Measurements from ENCODE around the gene PCED1B. TPM values are rescaled to one million over a fixed set of nuclear protein-coding genes. Genes with fewer than 3 reads are reported as not detected.

PCED1B gene
- total RNA-seq, 1 experiment from 2014 or later, result 3.3 TPM

DNA sequence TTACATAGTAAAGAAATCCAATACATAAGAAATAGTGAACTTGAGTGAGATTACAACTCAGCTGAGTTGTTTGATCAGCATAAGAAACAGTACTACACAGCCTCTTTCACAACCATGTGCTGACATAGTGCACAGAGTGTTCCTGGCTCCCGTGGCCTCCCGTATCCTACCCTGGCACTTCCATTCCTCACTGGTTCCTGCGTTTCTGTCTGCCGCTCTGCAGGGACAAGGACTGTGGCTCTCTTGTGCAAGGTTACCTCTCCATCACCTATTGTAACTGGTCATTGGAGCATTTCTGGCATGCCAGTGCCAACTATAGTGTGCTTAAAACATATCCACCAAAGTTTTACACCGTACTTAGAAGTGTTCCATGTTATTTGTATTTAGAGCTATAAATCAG is 46.3 kb upstream of the PCED1B start:
- H3K4me2 ChIP-seq (ENCODE audit: insufficient read depth, insufficient read length, low read length), result no peak overlapping the region
- no peak overlapping the region for H3K9ac ChIP-seq (ENCODE audit: extremely low read depth, insufficient read length, low read length)
- H3K9me3 ChIP-seq (ENCODE audit: control insufficient read depth, low read depth, low read length), result no peaks in the 10 kb centered on the region
- no peak overlapping the region for H2BK12ac ChIP-seq (ENCODE audit: insufficient read length, low read depth, low read length)
- no peak overlapping the region for H3K4ac ChIP-seq (ENCODE audit: low read depth, low read length)
- H3K27ac ChIP-seq (ENCODE audit: insufficient read length, low read depth, low read length), result no peak overlapping the region
- H2BK5ac ChIP-seq (ENCODE audit: insufficient read length, low read length), result no peak overlapping the region
- H3K27me3 Mint-ChIP-seq (ENCODE audit: low read depth), result no peaks in the 10 kb centered on the region
- H3T11ph ChIP-seq (ENCODE audit: low read length), result no peak overlapping the region
- H2BK120ac ChIP-seq (ENCODE audit: low read depth, low read length, poor library complexity, severe bottlenecking), result no peak overlapping the region
- no peak overlapping the region for H2BK15ac ChIP-seq (ENCODE audit: low read depth, low read length)
- H3K4me3 Mint-ChIP-seq, result no peak overlapping the region
- H2BK20ac ChIP-seq (ENCODE audit: low read depth, low read length, poor library complexity, severe bottlenecking), result no peak overlapping the region
- H3K36me3 Mint-ChIP-seq (ENCODE audit: insufficient read depth in 1 of 3, low read depth in 3 of 3), result no peaks in the 10 kb centered on the region
- no peaks in the 10 kb centered on the region for H3K79me1 ChIP-seq (ENCODE audit: insufficient read depth, low read depth, low read length, poor library complexity, severe bottlenecking)
- H3K56ac ChIP-seq (ENCODE audit: insufficient read length, low read depth, low read length), result no peak overlapping the region
- peaks cover 24 to 30% of the 10 kb centered on the region in 2 experiments for H3K4me1 Mint-ChIP-seq
- H2AK5ac ChIP-seq (ENCODE audit: insufficient read length, low read length), result no peak overlapping the region
- no peaks in the 10 kb centered on the region for H3K27me3 ChIP-seq (ENCODE audit: insufficient read depth, low read length)
- no peaks in the 10 kb centered on the region for H4K20me1 ChIP-seq (ENCODE audit: control insufficient read depth, insufficient read depth, insufficient read length)
- no peaks in the 10 kb centered on the region for H3K79me2 ChIP-seq (ENCODE audit: insufficient read depth, low read length)
- no peak overlapping the region for H3K14ac ChIP-seq (ENCODE audit: insufficient read depth, low read length)
- TF ChIP-seq, protein P1, sequence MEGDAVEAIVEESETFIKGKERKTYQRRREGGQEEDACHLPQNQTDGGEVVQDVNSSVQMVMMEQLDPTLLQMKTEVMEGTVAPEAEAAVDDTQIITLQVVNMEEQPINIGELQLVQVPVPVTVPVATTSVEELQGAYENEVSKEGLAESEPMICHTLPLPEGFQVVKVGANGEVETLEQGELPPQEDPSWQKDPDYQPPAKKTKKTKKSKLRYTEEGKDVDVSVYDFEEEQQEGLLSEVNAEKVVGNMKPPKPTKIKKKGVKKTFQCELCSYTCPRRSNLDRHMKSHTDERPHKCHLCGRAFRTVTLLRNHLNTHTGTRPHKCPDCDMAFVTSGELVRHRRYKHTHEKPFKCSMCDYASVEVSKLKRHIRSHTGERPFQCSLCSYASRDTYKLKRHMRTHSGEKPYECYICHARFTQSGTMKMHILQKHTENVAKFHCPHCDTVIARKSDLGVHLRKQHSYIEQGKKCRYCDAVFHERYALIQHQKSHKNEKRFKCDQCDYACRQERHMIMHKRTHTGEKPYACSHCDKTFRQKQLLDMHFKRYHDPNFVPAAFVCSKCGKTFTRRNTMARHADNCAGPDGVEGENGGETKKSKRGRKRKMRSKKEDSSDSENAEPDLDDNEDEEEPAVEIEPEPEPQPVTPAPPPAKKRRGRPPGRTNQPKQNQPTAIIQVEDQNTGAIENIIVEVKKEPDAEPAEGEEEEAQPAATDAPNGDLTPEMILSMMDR (conservative IDR thresholded peaks at IDR 0.05), result no peak
- H3K9me3 Mint-ChIP-seq, result no peaks in the 10 kb centered on the region
- H4K91ac ChIP-seq (ENCODE audit: insufficient read length, low read depth, low read length), result no peak overlapping the region
- H3K23ac ChIP-seq (ENCODE audit: insufficient read length, low read depth, low read length), result no peak overlapping the region
- H3K4me1 ChIP-seq (ENCODE audit: insufficient read depth, low read length), result no peaks in the 10 kb centered on the region; the same call in 1 of the 2 replicates
- no peak overlapping the region for H2AFZ ChIP-seq (ENCODE audit: low read length)
- H3K23me2 ChIP-seq (ENCODE audit: insufficient read length, low read depth, low read length, poor library complexity, severe bottlenecking), result no peaks in the 10 kb centered on the region
- no peak overlapping the region for H3K27ac Mint-ChIP-seq
- no peak overlapping the region for H3K18ac ChIP-seq (ENCODE audit: insufficient read length, low read depth, low read length)
- whole genome bisulfite sequencing (ENCODE audit: extremely low coverage, insufficient read length, low lambda C conversion rate), result no CpG with 5 or more reads among the region's 5 CpGs
- H4K8ac ChIP-seq (replicated peaks; ENCODE audit: insufficient read length, low read depth, low read length), result no peak overlapping the region
- no peak overlapping the region for H4K5ac ChIP-seq (ENCODE audit: insufficient read length, low read depth, low read length)
- DNase-seq, result peak; percentile 38
